NOMO-1 (cell line): ENCODE results near the gene PLEKHJ1.

Source experiments
- DNase-seq, 2 experiments: peaks; one replicate each; lab custom pipeline; 2025; ENCODE audit not compliant: unreplicated experiment in 2 of 2; lab: John Stamatoyannopoulos, UW

PLEKHJ1 gene

DNA sequence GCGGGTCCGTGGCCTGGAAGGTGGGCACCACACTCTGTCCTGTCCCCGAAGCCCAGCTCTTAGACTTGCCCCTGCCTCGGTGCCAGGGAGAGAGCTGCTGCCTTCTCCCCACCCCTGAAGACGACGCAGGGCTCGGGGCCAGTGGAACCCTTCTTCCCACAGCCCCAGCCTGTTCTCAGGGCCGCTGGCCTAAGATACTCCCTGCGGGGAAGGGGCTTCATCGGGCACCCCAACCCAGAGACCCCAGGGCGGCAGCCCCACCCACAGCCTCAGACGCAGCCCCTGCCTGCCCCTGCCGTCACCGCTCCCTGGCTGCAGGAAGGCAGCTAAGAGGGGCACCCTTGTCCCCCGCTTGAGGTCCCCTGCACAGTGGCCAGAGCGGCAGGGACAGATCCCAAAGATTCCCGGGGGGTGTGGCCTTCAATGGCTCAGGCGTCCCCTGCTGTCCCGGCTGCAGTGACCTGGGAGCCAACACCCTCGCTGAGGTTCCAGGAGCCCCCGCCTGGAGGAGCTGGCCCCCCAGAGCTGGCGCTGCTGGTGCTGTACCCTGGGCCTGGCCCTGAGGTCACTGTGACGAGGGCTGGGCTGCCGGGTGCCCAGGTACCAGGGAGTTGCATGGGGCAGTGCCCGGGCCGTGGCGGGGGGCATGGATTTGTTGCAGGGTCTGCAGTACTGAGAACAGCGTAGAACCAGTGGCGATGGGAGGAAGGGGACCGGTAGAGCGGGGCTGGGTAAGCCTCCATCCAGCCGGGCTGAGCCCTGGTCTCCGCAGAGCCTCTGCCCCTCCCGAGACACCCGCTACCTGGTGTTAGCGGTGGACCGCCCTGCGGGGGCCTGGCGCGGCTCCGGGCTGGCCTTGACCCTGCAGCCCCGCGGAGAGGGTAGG lies 14.0 kb upstream of the PLEKHJ1 start:
- no peak for DNase-seq

DNA sequence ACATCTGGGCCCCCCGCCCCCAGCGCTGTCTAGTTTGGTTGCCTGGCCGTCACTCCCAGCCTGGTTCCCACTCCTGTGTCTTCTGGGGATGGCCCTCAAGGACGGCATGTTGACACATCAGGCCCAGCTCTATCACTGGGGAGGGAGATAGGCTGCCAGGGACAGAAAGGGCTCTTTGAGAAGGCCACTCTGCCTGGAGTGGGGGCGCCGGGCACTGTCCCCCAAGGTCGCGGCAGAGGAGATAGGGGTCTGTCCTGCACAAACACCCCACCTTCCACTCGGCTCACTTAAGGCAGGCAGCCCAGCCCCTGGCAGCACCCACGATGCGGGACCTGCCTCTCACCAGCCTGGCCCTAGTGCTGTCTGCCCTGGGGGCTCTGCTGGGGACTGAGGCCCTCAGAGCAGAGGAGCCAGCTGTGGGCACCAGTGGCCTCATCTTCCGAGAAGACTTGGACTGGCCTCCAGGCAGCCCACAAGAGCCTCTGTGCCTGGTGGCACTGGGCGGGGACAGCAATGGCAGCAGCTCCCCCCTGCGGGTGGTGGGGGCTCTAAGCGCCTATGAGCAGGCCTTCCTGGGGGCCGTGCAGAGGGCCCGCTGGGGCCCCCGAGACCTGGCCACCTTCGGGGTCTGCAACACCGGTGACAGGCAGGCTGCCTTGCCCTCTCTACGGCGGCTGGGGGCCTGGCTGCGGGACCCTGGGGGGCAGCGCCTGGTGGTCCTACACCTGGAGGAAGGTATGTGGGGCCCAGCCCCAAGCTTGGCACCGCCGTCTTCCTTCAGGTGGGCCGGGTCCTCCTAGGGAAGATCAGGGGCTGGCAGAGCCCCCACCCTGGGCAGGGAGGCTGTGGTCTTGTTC lies 13.1 kb upstream of the PLEKHJ1 start, which contains the start of gene AMH:
Gene AMH (plus strand): TSS at position 314 of the 857 bp plus-strand sequence. CDS start 10 bp downstream, at position 324.
- DNase-seq: no peak

DNA sequence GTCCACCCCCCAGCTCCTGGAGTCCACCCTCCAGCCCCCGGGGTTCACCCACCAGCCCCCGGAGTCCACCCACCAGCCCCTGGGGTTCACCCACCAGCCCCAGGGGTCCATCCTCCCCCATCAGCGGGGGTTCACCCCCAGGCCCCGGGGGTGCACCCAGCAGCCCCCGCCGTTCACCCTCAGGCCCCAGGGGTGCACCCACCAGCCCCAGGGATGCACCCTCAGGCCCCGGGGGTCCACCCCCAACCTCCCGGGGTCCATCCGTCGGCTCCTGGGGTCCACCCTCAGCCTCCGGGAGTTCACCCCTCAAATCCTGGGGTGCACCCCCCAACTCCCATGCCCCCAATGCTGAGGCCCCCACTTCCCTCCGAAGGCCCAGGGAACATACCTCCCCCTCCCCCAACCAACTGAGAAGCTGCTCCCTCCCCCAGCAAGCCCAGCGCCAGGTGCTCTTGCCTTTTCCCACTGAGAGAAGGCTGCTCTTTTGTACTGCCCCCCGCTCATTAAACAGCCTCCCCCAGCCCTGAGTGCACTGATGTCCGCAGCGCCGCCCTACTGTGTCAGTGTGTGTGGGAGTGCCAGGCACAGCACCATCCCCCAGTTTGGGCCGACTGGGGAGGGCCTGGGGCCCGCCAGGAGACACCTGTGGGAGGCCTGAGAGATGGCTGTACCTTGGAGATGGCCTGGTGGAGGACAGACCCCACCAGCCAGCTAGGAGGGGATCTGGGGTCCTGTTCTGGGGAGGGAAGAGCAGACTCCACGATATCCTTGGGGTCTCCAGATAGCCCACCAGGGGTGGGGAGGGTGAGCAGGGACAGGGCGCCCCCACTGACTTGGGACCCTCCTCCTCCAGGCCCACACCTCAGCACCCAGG lies 12.2 kb upstream of the PLEKHJ1 start:
- no peak for DNase-seq

DNA sequence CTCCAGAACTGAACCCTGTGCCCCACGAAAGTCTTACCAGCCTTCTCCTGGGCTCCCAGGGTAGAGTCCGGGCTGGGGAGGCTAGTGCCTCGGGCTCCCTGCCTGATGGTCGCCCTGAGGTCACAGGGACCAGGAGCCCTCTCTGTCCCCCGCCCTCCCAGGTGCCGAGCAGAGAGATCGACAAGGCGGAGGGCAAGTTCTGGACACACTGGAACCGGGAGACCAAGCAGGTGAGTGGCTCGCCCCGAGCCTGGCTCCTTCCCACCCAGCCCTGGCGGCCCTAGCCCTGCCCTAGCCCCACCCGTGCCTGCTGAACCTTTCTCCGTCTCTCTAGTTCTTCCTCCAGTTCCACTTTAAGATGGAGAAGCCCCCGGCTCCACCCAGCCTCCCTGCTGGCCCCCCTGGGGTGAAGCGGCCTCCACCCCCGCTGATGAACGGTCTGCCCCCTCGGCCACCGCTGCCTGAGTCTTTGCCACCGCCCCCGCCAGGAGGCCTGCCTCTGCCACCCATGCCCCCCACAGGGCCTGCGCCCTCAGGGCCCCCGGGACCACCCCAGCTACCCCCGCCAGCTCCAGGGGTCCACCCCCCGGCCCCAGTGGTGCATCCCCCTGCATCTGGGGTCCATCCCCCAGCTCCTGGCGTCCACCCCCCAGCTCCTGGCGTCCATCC lies 11.4 kb upstream of the PLEKHJ1 start:
- no peak for DNase-seq

DNA sequence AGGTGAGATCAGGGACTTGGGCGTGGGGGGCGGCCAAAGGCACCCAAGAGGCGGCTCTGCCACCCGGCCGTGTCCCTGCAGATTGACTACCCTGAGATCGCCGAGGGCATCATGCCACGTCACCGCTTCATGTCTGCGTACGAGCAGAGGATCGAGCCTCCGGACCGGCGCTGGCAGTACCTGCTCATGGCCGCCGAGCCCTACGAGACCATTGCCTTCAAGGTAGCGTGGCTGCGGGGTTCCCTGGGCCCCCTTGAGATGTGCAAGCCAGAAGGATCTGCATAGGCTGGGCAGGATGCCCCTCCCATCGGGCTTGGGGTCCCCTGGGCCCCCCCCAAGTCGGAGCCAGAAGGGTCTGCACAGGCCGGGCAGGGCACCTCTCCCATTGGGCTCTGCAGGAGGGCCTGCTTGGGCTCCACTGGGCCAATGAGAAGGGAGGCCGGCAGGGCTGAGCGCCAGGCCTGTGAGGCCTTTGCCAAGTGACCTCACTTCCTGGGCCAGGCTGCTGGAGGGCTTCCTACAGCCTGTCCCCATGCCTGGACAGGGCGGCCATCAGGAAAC lies 10.8 kb upstream of the PLEKHJ1 start:
- no peak for DNase-seq

DNA sequence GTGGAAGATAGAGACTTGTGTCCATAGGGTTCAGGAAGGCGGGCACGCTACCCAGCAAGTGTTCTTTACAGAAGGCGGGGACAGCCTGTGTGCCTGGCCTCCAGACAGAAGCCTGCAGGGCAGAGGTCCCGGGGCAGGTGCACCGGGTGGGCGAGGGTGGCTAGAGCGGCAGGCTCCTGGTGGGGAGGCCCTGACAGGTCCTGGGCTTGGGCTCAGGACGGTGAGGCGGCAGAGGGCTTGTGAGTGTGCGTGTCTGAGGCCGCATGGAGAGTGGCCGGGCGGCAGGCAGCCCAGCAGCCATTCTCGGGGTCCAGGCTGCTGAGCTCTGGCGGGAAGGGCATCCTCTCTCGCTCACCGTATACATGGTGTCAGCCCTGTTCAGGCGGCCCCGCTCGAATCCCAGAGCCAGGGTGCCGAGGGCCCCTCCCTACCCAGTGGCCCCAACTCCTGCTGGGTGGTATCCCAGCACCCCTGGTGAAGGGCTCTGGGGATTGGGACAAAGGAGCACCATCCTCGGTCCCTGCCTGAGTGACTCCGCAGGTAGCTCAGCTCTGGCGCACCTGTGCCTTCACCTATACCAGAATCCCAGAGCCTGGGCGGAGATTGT lies 10.0 kb upstream of the PLEKHJ1 start:
- DNase-seq: no peak

DNA sequence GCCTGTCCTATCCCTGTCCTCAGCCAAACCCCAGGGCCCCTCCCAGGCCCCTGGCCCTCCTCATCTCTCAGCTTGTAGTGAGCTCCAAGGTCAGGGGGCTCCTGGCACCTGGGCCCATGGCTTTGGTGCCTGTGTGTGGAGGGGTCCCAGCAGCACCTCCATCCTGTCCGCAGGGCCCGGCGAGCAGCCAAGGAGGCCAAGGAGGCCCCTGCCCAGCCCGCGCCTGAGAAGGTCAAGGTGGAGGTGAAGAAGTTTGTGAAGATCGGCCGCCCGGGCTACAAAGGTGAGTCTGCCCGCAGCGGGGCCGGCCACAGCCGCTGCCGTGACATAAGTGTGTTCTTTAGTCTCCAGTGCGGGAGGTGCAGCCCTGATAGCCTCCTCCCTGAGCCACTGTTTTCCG lies 9.1 kb upstream of the PLEKHJ1 start:
- no peak for DNase-seq

DNA sequence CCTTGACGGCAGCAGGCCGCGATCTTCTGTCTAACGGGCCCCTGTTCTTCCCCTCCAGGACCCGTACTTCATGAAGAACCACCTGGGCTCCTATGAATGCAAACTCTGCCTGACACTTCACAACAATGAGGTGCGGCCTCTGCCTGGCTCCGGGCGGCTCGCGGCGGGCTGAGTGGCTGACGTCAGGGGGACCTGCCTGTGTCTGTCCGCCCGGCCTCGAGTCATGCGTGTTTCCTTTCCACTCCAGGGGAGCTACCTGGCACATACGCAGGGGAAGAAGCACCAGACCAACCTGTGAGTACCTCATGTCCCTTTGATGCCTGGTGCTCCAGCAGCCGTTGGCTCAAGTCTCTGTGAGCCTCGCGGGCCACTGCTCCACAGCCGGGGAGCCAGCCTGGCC lies 8.4 kb upstream of the PLEKHJ1 start:
- no peak for DNase-seq

DNA sequence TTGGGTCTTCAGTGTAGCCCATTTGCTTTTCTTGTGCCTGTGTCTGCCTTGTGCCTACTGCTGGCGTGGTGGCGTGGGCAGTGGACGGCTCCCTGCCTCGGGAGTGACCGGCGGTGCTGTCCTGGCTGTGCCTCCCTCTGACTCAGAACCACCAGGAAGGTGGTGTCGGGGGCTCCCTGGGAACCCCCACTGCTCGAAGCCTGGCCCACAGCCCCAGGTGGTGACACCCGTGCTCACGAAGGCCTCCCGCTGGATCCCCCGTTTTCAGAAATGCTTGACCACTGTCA lies 7.9 kb upstream of the PLEKHJ1 start:
- DNase-seq: no peak

DNA sequence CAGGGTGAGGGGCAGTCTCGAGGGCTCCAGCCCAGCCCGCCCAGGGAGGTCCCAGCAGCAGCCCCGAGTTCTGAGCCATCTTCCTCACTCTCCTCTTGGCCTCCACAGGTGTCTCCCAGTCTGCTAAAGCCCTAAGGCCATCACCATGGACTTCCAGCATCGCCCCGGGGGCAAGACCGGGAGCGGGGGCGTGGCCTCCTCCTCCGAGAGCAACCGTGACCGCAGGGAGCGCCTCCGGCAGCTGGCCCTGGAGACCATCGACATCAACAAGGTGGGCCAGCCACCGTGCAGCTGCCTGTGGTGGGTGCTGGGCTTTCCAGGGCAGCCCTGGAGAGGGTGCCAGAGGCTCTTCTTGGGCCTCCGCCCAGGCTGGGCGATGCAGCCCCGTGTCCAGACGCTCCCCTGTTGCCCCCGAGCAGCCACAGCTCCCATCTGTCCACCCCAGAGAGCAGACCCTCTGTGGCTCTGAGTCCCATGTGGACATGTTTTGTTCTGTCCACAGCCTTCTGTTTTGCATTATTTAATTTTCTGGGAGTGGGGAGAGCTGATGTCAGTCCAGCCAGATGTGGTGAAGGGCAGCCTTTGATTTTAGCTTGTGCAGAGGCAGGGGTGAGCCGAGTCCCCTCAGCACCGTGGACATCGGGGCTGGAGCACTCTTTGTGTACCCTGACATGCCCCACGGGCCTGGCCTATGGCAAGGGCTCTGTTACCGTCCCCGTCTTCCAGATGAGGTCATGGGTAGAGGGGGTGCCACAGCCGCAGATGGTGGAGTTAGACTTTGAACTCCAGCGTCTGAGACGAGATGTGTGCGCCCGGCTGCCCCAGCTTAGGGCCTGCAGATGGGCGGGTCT lies 7.4 kb upstream of the PLEKHJ1 start:
- DNase-seq: no peak

DNA sequence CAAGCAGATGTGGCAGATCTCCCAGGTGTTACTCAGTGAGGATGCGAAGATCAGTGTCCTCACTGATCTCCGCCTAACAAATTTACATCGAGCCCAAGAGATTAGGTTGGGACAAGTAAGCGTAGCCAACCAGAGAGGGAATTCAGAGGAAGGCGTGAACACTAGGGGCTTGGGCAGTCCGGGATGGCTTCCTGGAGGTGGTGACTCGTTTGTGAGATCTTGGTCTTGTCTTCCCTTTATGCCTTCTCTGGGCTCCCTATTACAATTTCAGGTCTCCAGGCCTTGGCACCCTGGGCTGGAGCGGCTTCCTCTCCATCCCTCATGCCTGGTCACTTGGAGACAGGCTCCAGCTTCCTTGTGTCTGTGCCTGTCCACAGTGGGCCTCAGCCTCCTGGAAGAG lies 6.7 kb upstream of the PLEKHJ1 start:
- DNase-seq: no peak

DNA sequence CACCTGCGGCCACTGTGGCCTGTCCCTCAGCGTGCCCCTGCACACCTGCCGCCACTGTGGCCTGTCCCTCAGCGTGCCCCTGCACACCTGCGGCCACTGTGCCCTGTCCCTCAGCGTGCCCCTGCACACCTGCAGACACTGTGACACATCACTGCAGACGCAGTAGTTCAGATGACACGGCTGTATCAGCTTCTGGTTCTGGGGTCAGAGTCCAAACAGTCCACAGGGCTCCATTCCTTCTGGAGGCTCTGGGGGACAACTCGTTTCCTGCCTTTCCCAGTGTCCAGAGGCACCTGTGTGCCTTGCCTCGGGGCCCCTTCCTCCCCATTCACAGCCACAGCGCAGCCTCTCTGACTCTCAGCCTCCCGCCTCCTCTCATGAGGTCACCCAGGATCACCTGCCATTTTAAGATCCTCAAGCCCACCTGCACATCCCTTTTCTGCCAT lies 6.0 kb upstream of the PLEKHJ1 start:
- DNase-seq: no peak

DNA sequence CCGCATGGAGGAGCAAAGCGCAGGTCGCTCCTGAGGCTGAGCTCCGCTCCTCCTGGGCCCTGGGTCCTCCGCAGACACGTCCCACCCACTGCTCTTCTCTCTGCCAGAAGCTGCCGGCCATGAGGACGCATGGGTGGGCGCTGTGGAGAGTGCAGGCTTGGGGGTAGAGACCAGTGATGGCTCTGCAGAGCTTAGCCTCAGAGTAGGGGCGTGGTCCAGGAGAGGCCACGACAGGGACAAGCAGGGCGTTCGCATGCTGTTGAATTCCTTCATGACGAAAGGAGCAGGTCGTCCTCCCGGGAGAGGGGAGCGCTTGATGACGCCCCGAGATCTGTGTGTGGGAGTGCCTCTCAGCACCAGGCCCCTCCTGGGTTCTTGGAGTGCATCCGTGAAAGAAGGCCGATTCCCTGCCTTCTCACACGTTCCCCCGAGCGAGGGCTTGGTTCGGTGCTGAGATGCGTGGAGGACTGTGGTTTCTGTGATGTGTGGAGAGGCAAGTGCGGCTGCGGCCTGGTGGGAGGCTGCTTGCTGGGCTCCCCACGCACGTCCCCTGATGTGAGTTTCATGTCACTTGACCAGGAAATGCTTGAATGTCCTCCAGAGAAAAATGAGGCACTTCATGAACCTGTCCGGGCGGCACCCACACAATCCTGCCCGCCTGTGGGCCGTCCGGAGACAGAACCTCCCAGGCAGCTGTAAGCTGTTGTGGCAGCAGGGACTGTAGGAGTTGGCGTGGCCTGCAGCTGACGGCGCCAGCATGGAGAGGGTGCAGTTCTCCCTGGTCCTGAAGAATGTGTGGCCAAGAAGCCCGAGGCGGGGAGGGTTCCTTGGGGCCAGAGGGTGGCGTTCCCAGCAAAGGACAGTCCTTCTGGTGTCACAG lies 5.0 kb upstream of the PLEKHJ1 start:
- DNase-seq: no peak

DNA sequence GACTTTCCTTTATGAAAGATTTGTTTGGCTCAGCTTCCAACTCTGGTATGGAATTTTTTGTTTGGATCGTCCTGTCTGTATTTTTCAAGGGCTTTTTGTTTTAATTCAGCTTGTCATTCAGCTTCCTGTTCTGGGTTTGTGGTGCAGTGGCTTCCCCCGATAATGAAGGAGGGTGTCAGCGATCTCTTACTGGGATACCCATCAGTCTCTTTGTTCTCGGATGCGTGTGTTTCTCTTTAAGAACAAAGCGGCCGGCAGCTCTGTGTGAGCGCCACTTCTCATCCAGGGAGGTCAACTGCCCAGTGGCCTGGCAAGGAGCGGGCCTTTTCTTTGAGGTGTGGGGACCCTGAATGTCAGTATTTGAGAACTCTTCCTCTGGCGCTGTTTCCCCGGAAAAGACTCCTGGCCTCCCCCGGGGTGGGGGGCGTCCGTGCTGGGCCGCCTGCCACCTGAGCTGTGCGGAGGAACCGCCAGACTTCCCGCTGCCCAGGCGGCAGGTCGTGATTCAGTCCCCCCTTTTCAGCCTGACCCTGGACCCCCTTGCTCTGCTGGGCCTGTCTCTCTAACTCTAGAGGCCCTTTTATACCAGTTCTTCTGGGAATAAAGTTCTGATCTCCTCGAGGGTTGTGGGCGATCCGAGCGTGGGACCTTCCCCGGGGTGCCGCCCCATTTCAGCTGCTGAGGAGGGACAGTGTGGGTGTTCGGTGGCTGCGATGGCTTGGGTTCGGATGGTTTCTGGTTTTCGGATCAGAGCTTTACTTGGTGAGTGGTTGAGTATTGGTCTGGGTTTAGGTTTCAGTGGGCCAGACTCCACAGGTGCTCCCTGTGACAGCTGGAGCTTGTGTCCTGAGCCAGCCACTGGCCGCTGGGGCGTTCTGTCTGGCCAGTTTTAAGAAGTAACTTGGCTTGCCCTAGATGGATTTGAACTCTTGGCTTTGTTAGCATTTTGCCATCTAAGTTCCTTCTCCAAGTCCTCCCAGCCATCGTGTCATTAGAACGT lies 3.9 kb upstream of the PLEKHJ1 start:
- no peak for DNase-seq

DNA sequence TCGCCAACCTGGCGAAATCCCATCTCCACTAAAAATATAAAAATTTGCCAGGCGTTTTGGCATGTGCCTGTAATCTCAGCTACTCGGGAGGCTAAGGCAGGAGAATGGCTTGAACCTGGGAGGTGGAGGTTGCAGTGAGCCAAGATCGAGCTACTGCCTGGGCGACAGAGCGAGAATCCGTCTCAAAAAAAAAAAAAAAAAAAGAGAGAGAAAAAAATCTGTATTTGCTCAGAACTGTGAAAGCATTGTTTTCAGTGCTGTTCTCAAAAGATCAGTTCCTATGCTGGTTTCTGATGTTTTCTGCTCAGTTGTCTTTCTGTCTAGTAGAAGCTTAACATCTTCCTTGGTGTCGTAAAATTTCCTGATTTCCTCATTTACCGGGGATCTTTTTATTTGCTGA lies 3.0 kb upstream of the PLEKHJ1 start:
- DNase-seq: no peak

DNA sequence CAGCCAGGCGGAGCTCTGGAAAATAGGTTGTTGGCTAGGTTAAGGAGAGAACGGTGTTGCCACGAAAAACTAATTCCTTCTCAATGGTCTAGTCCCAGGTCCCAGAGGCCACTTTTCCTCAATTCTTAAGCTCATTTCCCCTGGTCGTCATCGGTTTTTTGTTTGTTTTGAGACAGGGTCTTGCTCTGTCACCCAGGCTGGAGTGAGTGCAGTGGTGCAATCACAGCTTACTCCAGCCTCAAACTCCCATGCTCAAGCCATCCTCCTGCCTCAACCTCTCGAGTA lies 1.7 kb upstream of the PLEKHJ1 start:
- DNase-seq: no peak
